Measurements from ENCODE around the gene C21orf91.
"Not testable (repeated sequence)": the region's sequence is repeated elsewhere in the genome, so short reads cannot be mapped to it uniquely, and the experiment has no call there.

C21orf91 gene

DNA sequence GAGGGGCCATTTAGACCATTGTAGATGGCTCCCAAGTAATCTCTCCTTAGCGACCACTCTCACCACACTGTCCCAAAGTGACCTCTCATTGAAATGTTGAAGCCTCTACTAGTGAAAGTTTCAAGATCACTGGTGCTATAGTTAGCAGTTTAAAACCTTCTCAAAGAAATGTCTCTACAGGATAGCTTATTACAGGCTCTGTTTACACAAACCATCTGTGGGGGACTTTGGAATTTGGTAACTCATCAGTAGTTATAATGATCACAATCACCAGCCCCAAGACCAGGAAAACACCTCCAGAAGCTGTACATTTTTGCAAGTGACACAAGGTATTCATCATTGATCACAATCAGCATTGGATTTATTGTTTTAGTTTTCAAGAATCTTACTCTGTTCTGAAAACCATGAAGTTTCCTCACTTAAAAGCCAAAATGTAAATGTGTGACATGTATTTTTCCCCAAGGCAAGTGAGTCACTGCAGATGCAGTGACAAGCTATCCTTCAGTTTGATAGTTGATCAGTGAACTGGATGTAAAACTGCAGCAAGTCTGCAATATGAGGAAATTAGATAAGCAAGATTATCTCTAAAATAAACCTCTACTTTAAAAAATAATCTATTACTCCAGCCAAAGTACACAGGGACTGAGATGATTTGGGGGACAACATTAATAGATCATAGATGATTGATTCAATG is 41.9 kb downstream of the C21orf91 start:
- DNase-seq (ENCODE audit: low spot score), result no peak

GRCh38 chr21:17775431-17776126 is 43.6 kb downstream of the C21orf91 start:
- DNase-seq (ENCODE audit: low spot score), result no peak

- not testable (repeated sequence) for DNase-seq (ENCODE audit: low spot score)
Observed at GRCh38 chr21:17775021-17775420, 44.1 kb downstream of the C21orf91 start.

DNA sequence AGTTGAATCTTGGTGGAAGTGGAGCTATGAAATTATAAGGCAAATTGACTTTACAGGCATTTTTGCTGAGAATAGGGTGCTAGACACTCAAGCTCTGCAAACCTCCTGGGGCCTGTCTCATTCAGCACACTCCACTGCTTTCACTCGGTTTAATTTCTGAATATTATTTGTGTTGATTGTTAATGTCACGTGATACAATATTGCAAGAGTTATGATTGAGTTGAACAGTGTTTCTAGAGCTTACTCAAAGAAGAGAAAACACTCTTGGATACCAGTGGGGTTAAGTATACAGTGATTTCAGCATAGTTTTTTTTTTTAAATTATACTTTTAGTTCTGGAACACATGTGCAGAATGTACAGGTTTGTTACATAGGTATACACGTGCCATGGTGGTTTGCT is 49.7 kb downstream of the C21orf91 start:
- no peak for DNase-seq (ENCODE audit: low spot score)

DNA sequence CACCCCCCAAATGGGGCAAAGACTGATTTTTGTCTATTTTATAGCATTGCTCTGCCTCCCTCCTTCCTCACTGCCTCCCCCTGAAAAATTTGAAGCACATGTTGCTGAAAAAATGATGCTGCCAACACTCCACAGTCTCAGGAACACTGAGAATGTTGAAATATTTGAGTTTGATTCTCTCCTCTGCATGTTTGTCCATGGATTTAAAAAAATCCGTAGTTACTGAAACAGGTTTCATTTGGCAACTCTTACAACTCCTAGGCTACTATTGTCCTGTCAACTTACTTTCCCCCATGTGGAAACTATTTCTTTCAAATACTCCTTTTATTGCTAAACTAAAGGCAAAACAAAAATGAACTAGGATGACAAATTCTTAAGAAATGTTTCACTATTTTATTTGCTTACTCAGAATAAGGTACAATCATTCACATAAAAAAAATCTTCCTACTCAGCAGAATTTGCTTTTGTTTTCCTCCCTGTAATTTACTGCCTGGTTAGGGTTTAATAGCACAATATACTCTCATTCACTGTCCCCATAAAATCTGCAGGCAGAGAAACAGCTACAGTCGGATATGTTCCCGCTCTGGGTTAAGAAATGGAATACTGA is 50.2 kb downstream of the C21orf91 start:
- DNase-seq (ENCODE audit: low spot score), result no peak

DNA sequence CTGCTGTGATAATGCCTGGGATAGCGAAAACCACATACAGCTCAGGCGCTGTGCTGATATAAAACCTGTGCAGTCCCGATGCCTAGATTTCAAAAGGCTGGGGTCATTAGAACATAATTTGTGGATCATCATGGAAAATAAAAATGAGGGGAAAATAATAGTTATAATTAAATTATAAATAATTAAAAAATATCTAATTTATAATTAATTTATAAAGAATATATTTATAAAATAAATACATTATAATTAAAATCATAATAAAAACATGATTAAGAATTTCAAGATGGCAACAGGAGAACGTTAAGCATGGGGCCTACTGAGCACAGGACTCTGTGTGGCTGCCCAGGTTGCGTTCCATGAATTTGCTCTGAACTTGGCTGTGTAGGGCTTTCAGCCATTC is 53.9 kb downstream of the C21orf91 start:
- no peak for DNase-seq (ENCODE audit: low spot score)

- no peak for DNase-seq (ENCODE audit: low spot score)
Observed at GRCh38 chr21:17763288-17764037, 55.7 kb downstream of the C21orf91 start.

- no peak for DNase-seq (ENCODE audit: low spot score)
Observed at GRCh38 chr21:17759511-17760178, 59.5 kb downstream of the C21orf91 start.

- no peak for DNase-seq (ENCODE audit: low spot score)
Observed at GRCh38 chr21:17758683-17759082, 60.5 kb downstream of the C21orf91 start.

DNA sequence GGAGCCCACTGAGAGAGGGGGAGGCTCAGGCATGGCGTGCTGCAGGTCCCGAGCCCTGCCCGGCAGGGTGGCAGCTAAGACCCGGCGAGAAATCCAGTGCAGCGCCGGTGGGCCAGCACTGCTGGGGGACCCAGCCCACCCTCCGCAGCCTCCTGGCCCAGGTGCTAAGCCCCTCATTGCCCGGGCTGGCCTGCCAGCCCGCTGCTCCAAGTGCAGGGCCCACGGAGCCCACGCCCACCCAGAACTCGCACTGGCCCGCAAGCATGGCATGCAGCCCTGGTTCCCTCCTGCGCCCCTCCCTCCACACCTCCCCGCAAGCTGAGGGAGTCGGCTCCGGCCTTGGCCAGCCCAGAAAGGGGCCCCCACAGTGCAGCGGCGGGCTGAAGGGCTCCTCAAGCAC is 61.5 kb downstream of the C21orf91 start:
- DNase-seq (ENCODE audit: low spot score), result no peak

- no peak for DNase-seq (ENCODE audit: low spot score)
Observed at GRCh38 chr21:17753736-17754135, 65.4 kb downstream of the C21orf91 start.

GRCh38 chr21:17752171-17752570 is 67.0 kb downstream of the C21orf91 start:
- DNase-seq (ENCODE audit: low spot score), result no peak

DNA sequence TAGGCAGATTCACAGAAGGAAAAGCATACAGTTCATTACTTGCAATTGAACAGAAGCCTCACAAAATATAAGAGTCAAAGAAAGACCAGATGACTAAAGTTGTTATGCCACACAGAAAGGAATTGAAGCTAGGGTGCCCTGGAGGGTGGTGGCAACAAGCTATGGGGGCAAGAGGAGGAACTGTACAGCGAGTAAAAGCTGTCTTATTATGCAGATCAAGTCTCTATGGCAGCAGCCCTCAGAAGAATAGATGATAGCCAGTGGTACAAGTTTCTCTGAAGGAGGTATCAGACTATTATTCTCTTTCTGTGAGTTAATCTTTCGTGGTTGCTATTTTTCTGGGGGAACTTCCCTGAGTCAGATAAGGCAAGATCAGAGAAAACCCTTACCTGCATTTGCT is 72.2 kb downstream of the C21orf91 start:
- no peak for DNase-seq (ENCODE audit: low spot score)

- DNase-seq (ENCODE audit: low spot score), result no peak
Observed at GRCh38 chr21:17745086-17745485, 74.1 kb downstream of the C21orf91 start.

- DNase-seq (ENCODE audit: low spot score), result no peak
Observed at GRCh38 chr21:17742940-17743592, 76.1 kb downstream of the C21orf91 start.

GRCh38 chr21:17742181-17742580 is 77.0 kb downstream of the C21orf91 start:
- no peak for DNase-seq (ENCODE audit: low spot score)
